HUES48 (cell line): ENCODE data around the gene ATP6V1D.

Experiments
- H3K27ac ChIP-seq: one replicate; pipeline ENCODE4 v1.7.0; 2013; ENCODE audit warnings: low read depth, low read length, inconsistent platforms
- H3K27me3 ChIP-seq: 2 replicates; pipeline ENCODE4 v1.6.1; 2013; ENCODE audit warnings: mild to moderate bottlenecking, low read length; ENCODE audit not compliant: control insufficient read depth, insufficient read depth
- H3K36me3 ChIP-seq: 2 replicates; pipeline ENCODE4 v1.6.1; 2013; ENCODE audit warnings: low read length; ENCODE audit not compliant: control insufficient read depth, insufficient read depth
- H3K4me1 ChIP-seq: 2 replicates; pipeline ENCODE4 v1.6.1; 2013; ENCODE audit warnings: mild to moderate bottlenecking, low read length; ENCODE audit not compliant: control insufficient read depth, insufficient read depth
- H3K4me3 ChIP-seq: 2 replicates; pipeline ENCODE4 v1.5.1; 2013; ENCODE audit warnings: mild to moderate bottlenecking, low read depth, low read length
- H3K9ac ChIP-seq: 2 replicates; pipeline ENCODE4 v1.6.1; 2013; ENCODE audit warnings: mild to moderate bottlenecking, low read depth, low read length, moderate library complexity
- H3K9me3 ChIP-seq: 2 replicates; pipeline ENCODE4 v1.6.1; 2013; ENCODE audit warnings: low read length; ENCODE audit not compliant: control insufficient read depth, insufficient read depth

The ATP6V1D gene

DNA sequence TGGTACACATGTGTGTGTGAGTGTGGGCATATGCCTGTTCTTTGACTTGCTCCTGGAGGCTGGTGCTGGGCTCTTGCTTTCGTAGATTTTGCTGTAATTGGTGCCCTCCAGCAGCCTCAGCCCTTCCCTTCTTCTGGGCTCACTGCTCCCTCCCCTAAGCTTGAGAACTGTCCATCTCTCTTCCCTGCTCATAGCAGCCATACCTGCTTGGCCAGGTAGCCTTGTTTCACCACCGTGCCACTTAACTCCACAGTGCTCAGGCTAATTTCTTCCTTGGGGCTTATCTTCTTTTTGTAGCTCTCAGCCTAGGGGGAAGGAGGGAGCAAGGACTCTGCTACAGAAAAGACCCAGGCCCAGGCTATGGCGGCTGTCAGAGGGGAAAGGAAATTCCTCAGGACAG lies 32.5 kb upstream of the ATP6V1D start:
- Histone ChIP-seq H3K4me3 (no peak overlapping the region), H3K36me3 (peaks cover under 1% of the 10 kb centered on the region; the same call in 1 of the 2 replicates), H3K27me3 (no peaks in the 10 kb centered on the region), H3K9ac (no peak overlapping the region), H3K27ac (no peak overlapping the region), H3K9me3 (no peaks in the 10 kb centered on the region), H3K4me1 (no peaks in the 10 kb centered on the region)

DNA sequence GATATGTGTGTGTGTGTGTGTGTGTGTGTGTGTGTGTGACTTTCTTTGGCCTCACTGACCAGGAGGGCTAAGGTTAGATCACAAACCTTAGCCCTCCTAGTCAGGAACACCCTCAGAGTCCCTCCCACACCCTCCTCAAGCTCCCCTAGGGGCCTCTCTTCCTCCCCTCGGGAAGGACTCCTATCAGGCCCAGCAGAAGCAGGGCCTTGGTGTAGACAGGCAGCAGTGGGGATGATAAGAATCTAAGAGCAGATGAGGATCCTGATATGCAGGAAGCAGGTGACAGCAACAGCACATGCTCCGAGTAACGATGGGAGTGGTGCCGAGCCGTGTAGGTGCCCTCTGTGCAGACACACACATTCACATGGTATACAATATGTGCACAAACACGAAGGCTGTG lies 31.7 kb upstream of the ATP6V1D start:
- H3K4me3 ChIP-seq, result no peak overlapping the region
- peaks cover 9% of the 10 kb centered on the region for H3K36me3 ChIP-seq
- no peak overlapping the region for H3K27ac ChIP-seq
- H3K27me3 ChIP-seq, result no peaks in the 10 kb centered on the region
- no peaks in the 10 kb centered on the region for H3K4me1 ChIP-seq
- H3K9ac ChIP-seq, result no peak overlapping the region
- H3K9me3 ChIP-seq, result no peaks in the 10 kb centered on the region

DNA sequence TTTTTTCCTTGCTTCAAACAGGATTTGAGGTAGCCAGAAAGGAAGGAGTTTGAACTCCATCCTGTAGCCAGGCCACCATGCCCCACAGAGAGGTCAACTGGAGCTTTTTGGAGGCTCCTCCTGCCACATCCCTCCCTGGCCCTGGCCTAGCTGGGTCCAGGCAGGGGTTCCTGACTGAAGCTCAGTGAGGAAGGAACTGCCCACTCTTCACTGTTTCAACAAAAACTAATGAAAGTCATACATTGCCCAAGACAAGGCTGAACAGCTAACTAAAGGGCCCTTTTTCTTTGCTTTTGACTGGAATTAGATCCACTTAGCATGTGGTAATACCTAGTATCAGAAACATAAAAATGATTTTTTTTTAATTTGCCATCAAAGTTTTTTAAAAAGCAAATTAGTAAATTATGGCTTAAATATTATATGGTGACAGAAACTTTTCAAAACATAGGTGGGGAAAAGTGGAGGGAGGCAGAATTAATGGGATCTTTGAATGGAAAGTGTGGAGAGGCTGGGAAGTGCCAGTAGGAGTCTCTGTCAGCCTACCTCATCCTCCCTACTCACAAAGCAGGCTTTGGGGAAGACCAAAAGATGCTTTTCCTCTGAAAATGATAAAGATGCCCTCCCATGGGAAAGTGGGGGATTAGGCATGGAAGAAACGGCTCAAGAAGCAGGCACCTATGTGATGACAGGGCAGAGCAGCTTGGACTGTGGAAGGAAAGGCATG lies 30.4 kb upstream of the ATP6V1D start:
- H3K4me3 ChIP-seq, result no peak overlapping the region
- H3K27me3 ChIP-seq, result no peaks in the 10 kb centered on the region
- H3K4me1 ChIP-seq, result no peaks in the 10 kb centered on the region
- no peaks in the 10 kb centered on the region for H3K9me3 ChIP-seq
- no peak overlapping the region for H3K27ac ChIP-seq
- peaks cover 22% of the 10 kb centered on the region for H3K36me3 ChIP-seq
- no peak overlapping the region for H3K9ac ChIP-seq

DNA sequence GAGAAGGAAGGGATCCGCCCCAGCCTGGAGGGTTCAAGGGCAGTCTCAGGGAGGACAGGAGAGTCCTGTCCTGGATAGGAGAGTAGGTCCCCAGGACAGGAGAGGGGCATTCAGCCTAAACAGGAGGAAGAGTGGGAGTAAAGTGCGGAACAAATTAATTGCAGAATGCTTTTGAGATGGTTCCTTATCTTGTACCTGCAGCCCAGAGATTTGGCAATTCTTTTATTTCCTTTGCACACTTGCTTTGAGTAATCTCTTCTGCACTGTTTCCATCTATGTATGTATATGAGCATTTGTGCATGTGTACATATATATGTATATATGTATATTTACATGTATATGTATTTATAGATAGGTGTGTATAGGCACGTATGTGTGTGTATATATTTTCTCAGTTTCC lies 29.7 kb upstream of the ATP6V1D start:
- no peak overlapping the region for H3K4me3 ChIP-seq
- no peak overlapping the region for H3K9ac ChIP-seq
- H3K4me1 ChIP-seq, result no peaks in the 10 kb centered on the region
- no peak overlapping the region for H3K27ac ChIP-seq
- no peaks in the 10 kb centered on the region for H3K27me3 ChIP-seq
- H3K36me3 ChIP-seq, result peaks cover 29% of the 10 kb centered on the region
- no peaks in the 10 kb centered on the region for H3K9me3 ChIP-seq

DNA sequence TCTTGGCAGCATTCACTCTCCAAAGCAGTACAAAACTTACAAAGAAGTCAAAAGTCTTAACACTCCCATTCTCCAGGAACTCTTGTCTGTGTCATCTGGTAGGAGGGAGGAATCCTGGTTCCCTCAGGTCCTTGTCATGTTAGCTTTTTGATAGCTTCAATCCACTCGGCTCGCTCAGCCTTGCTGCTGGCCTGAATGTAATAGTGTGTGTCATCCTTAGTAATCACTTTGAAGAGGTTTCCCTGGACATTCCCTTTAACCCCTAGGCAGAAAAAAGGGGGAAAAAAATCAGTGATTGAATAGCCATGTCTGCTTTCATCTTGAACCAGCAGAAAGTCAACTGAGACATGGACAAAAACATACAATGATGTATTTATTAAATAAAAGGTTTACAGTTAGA lies 27.6 kb upstream of the ATP6V1D start:
- Histone ChIP-seq H3K36me3 (peaks cover 50% of the 10 kb centered on the region), H3K9me3 (no peaks in the 10 kb centered on the region), H3K27ac (no peak overlapping the region), H3K27me3 (no peaks in the 10 kb centered on the region), H3K9ac (no peak overlapping the region), H3K4me1 (no peaks in the 10 kb centered on the region), H3K4me3 (no peak overlapping the region)

DNA sequence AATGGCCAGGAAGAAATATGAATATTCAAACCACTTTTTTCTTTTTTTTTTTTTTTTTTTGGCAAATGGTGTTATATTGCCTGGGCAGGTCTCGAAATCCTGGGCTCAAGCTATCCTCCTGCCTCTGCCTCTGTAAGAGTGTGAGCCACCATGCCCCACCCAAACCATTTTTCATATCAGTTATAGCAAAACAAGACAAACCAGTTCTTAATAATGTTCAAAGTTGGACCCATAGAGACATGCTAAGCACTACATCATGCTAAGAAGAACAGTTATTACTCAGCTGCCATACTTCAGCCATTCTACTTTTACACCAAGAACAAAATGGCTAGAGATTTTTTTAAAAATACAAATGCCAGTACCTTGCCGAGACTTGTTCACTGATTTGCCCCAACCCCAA lies 26.0 kb upstream of the ATP6V1D start:
- no peaks in the 10 kb centered on the region for H3K9me3 ChIP-seq
- H3K27ac ChIP-seq, result no peak overlapping the region
- no peak overlapping the region for H3K9ac ChIP-seq
- H3K27me3 ChIP-seq, result no peaks in the 10 kb centered on the region
- H3K4me1 ChIP-seq, result no peaks in the 10 kb centered on the region
- H3K36me3 ChIP-seq, result peaks cover 66% of the 10 kb centered on the region
- H3K4me3 ChIP-seq, result no peak overlapping the region

DNA sequence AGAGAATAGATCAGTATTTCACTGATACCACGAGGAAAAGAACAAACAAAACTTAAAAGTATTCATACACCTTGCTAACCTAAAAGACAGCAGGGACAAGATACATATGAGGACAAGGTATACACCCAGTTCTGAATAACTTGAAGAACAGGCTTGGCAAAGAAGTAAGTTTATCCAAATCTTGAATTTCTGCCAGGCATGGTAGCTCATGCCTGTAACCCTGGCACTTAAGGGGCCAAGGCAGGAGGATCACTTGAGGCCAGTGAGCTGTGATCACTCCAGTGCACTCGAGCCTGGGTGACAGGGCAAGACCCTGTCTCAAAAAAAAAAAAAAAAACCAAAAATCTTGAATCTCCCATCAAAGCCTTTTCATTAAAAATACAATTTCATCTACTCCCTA lies 25.5 kb upstream of the ATP6V1D start:
- Histone ChIP-seq H3K36me3 (peaks cover 71% of the 10 kb centered on the region), H3K27me3 (no peaks in the 10 kb centered on the region), H3K27ac (no peak overlapping the region), H3K4me1 (no peaks in the 10 kb centered on the region), H3K9ac (no peak overlapping the region), H3K9me3 (no peaks in the 10 kb centered on the region), H3K4me3 (no peak overlapping the region)

DNA sequence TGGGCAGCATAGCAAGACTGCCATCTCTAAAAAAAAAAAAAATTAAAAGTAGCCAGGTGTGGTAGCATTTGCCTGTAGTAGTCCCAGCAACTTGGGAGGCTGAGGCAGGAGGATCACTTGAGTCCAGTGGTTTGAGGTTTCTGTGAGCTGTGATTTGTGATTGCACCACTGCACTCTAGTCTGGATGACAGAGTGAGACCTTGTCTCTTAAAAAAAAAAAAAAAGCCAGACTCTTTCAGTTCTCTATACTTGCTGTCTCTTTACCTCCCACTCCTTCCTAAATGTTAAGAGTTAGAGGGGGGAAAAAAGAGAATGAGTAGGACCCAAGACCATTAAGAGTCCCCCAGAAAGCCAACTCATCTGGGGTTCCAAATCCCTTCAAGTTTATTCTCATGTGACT lies 18.3 kb upstream of the ATP6V1D start:
- H3K36me3 ChIP-seq, result peaks cover 97% of the 10 kb centered on the region

DNA sequence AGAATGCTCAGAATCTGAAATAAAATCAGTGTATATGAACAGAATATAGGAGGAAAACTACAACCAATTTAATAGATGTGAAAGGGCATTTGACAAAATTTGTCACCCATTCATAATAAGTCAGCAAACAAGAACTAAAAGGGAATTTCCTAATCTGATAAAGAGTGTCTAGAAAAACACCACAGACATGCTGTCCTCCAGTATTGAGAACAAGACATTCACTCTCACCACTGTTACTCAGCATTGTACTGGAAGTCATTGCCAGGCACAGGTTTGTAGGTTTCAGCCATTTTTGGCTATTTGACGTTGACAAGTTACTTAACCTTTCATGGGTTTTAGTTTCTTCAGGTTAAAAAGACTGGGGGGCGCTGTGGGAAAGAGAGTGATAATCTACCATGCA lies 13.7 kb upstream of the ATP6V1D start:
- no peak overlapping the region for H3K27ac ChIP-seq
- no peaks in the 10 kb centered on the region for H3K27me3 ChIP-seq
- H3K9ac ChIP-seq, result no peak overlapping the region
- H3K9me3 ChIP-seq, result no peaks in the 10 kb centered on the region
- peaks cover 96% of the 10 kb centered on the region for H3K36me3 ChIP-seq
- no peak overlapping the region for H3K4me3 ChIP-seq
- H3K4me1 ChIP-seq, result no peaks in the 10 kb centered on the region

More for the DNA sequence above, 18.3 kb upstream of the ATP6V1D start:
- Histone ChIP-seq H3K9ac (no peak overlapping the region), H3K9me3 (no peaks in the 10 kb centered on the region), H3K27me3 (no peaks in the 10 kb centered on the region), H3K4me3 (no peak overlapping the region), H3K27ac (no peak overlapping the region), H3K4me1 (no peaks in the 10 kb centered on the region)

DNA sequence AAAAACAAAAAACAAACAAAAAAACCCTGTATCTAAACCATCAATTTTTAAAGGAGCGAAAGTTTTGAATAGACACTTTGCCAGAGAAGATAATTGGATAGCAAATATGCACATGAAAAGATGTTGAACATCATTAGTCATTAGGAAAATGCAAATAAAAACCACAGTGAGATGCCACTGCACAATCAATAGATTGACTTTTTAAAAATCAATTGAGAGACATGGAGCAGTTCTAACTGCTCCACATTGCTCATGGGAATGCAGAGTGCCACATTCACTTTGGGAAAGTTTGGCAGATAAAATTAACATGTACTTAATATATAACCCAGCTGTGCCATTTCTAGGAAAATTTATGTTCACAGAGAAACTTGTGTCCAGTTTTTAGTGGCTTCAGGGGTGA lies 13.2 kb upstream of the ATP6V1D start:
- no peak overlapping the region for H3K4me3 ChIP-seq
- H3K9ac ChIP-seq, result no peak overlapping the region
- no peaks in the 10 kb centered on the region for H3K27me3 ChIP-seq
- H3K36me3 ChIP-seq, result peaks cover 96% of the 10 kb centered on the region
- H3K4me1 ChIP-seq, result no peaks in the 10 kb centered on the region
- H3K27ac ChIP-seq, result no peak overlapping the region
- no peaks in the 10 kb centered on the region for H3K9me3 ChIP-seq

DNA sequence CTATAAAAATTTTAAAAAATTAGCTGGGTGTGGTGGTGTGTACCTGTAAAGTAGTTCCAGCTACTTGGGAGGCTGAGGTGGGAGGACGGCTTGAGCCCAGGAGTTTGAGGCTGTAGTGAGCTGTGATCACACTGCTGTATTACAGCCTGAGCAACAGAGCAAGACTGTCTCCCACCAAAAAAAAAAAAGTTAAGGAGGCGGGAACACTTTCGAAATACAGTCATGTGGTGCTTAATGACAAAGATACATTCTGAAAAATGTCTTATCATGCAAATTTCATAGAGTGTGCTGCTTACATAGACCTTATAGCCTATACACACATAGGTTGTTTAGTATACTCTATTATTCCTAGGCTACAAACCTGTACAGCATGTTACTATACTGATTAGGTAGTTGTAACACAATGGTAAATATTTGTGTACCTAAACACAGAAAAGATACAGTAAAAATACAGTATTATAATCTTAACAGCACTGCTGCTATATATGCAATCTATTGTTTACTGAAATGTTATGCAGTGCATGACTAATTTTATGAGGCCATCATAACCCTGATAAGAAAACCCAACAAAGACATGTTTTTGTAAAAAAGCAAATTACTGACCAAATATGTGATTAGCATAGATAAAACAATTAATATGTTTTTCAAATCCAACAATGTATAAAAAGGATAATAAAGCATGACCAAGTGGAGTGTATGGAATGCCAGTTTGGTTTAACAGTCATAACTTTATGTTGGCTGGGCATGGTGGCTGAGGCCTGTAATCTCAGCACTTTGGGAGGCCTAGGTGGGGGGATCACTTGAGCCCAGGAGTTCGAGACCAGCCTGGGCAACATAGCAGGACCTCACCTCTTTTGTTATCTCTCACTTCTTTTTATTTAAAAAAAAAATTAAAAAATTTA lies 11.9 kb upstream of the ATP6V1D start:
- no peaks in the 10 kb centered on the region for H3K9me3 ChIP-seq
- H3K27me3 ChIP-seq, result no peaks in the 10 kb centered on the region
- H3K27ac ChIP-seq, result no peak overlapping the region
- H3K36me3 ChIP-seq, result peaks cover 95% of the 10 kb centered on the region
- H3K4me1 ChIP-seq, result no peaks in the 10 kb centered on the region
- no peak overlapping the region for H3K4me3 ChIP-seq
- H3K9ac ChIP-seq, result no peak overlapping the region
